WTC11 (cell line): ENCODE results near the gene UBE4A.

Source experiments
- GABPB1 ChIP-seq: sonication (generic); formaldehyde crosslinking; IDR thresholded peaks from 2 replicates; pipeline ENCODE4 v1.8.1; 2023; ENCODE audit warnings: mild to moderate bottlenecking, missing genetic modification reagents
- JUN ChIP-seq: sonication (generic); formaldehyde crosslinking; IDR thresholded peaks from 2 replicates; pipeline ENCODE4 v1.8.0; 2023; ENCODE audit warnings: mild to moderate bottlenecking, missing genetic modification reagents

- TF ChIP-seq GABPB1 (CRISPR knock-in tag) (no peak), JUN (CRISPR knock-in tag) (no peak)
These were observed 18.1 kb upstream of the UBE4A start for GRCh38 chr11:118341261-118341660.
